HepG2 (cell line): ENCODE measurements around the gene TMEM39A. TPM values are rescaled to one million over a fixed set of nuclear protein-coding genes. Genes with fewer than 3 reads are reported as not detected.

Source experiments
- CENPBD1 ChIP-seq: sonication (generic); formaldehyde crosslinking; IDR thresholded peaks from 2 replicates; pipeline ENCODE4 v1.8.0; 2022; ENCODE audit warnings: missing genetic modification reagents, low read depth, mild to moderate bottlenecking, borderline replicate concordance
- DBP ChIP-seq: sonication (generic); formaldehyde crosslinking; IDR thresholded peaks from 2 replicates; pipeline ENCODE4 v1.4.0; 2020; ENCODE audit warnings: missing genetic modification reagents; ENCODE audit errors: not compliant biosample characterization
- EZH2 ChIP-seq: conservative IDR thresholded peaks from 2 replicates; pipeline ENCODE4 v1.6.1; 2012; ENCODE audit warnings: mild to moderate bottlenecking, low read depth, low read length, moderate library complexity
- LBX2 ChIP-seq: sonication (generic); formaldehyde crosslinking; IDR thresholded peaks from 2 replicates; pipeline ENCODE4 v1.5.0; 2020; ENCODE audit warnings: missing genetic modification reagents, mild to moderate bottlenecking, borderline replicate concordance
- MAFK ChIP-seq, 2 experiments: IDR thresholded peaks in 1 of 2; conservative IDR thresholded peaks in 1 of 2; 2 replicates each; pipeline ENCODE4 v1.6.1; 2011; ENCODE audit warnings: improper control_type of control experiment in 2 of 2, low read length in 2 of 2
- MED8 ChIP-seq: sonication (generic); formaldehyde crosslinking; IDR thresholded peaks from 2 replicates; pipeline ENCODE4 v1.8.1; 2023; ENCODE audit warnings: mild to moderate bottlenecking, missing genetic modification reagents; ENCODE audit not compliant: insufficient replicate concordance
- NFATC3 ChIP-seq: sonication (generic); formaldehyde crosslinking; IDR thresholded peaks from 2 replicates; pipeline ENCODE4 v1.5.1; 2020; ENCODE audit warnings: mild to moderate bottlenecking, missing genetic modification reagents
- SMARCC2 ChIP-seq: fragments of 450-650 bp; IDR thresholded peaks from 2 replicates; pipeline ENCODE4 v1.6.1; 2017; ENCODE audit warnings: antibody characterized with exemption, mild to moderate bottlenecking
- SYNCRIP ChIP-seq: fragments of 200-400 bp; formaldehyde crosslinking; IDR thresholded peaks from 2 replicates; pipeline ENCODE4 v1.6.1; 2018; ENCODE audit warnings: mild to moderate bottlenecking, low read depth, low read length; ENCODE audit not compliant: insufficient read depth
- ZBTB7A ChIP-seq: sonication (generic); formaldehyde crosslinking; IDR thresholded peaks from 2 replicates; pipeline ENCODE4 v1.8.0; 2022; ENCODE audit warnings: mild to moderate bottlenecking, missing genetic modification reagents
- ZNF34 ChIP-seq: sonication (generic); formaldehyde crosslinking; IDR thresholded peaks from 2 replicates; pipeline ENCODE4 v1.4.0; 2020; ENCODE audit warnings: mild to moderate bottlenecking, missing genetic modification reagents, borderline replicate concordance
- ZNF414 ChIP-seq: sonication (generic); formaldehyde crosslinking; IDR thresholded peaks from 2 replicates; pipeline ENCODE4 v1.5.0; 2020; ENCODE audit warnings: missing genetic modification reagents
- ZNF589 ChIP-seq: sonication (generic); formaldehyde crosslinking; conservative IDR thresholded peaks from 2 replicates; pipeline ENCODE4 v1.8.0; 2022; ENCODE audit warnings: mild to moderate bottlenecking, moderate library complexity, missing genetic modification reagents
- ZNF609 ChIP-seq: sonication (generic); formaldehyde crosslinking; IDR thresholded peaks from 2 replicates; pipeline ENCODE4 v1.4.0; 2020; ENCODE audit warnings: mild to moderate bottlenecking, missing genetic modification reagents, borderline replicate concordance
- ZNF770 ChIP-seq: sonication (generic); formaldehyde crosslinking; IDR thresholded peaks from 2 replicates; pipeline ENCODE4 v1.5.0; 2020; ENCODE audit warnings: mild to moderate bottlenecking, missing genetic modification reagents
- polyA plus RNA-seq, 8 experiments: library from polyadenylated mRNA; depleted of rRNA in 3 of 8; stranded (reverse) in 7 of 8; unstranded in 1 of 8; fragments of >200 nt; fragmentation: Illumina TruSeq in 4 of 8; extraction: Trizol in 4 of 8; gene quantifications; 2 replicates each; pipeline versions ENCODE4 v1.2.1 to v1.2.3, GENCODE V29; 2011 to 2016; ENCODE audit warnings: low read depth in 4 of 8, missing spikeins in 1 of 8, mixed read lengths in 1 of 8; ENCODE audit not compliant: insufficient read depth in 1 of 8
- total RNA-seq, 5 experiments: library from RNA; depleted of rRNA; stranded (reverse); fragments of >200 nt; fragmentation: Illumina TruSeq; extraction: Trizol; gene quantifications; 2 replicates each; pipeline ENCODE4 v1.2.3, GENCODE V29; 2016; ENCODE audit warnings: low read depth in 1 of 5

TMEM39A gene
- total and polyA plus RNA-seq, 2 of the 13 experiments (the other 11 are each of a cell fraction or from before 2014, with no cell fraction given) = 55.8 to 64.9 TPM

- no peak for TF ChIP-seq CENPBD1
- TF ChIP-seq ZNF34 = no peak
- no peak for TF ChIP-seq SMARCC2
- TF ChIP-seq NFATC3 (CRISPR knock-in tag) = no peak
- no peak for TF ChIP-seq ZNF609
- TF ChIP-seq SYNCRIP = no peak
- TF ChIP-seq EZH2 = no peak
- TF ChIP-seq ZBTB7A (CRISPR knock-in tag) = no peak
- TF ChIP-seq MED8 (CRISPR knock-in tag) = peak; percentile 73
- no peak for TF ChIP-seq DBP (CRISPR knock-in tag)
- no peak for TF ChIP-seq LBX2 (CRISPR knock-in tag)
- TF ChIP-seq ZNF770 = peak; percentile 7; the same call in 1 of the 2 replicates
- no peak; a peak in 2 of 4 replicates for TF ChIP-seq MAFK (conservative IDR thresholded peaks at IDR 0.05 in 1 of 2, IDR thresholded peaks at IDR 0.05 in 1 of 2; ENCODE audit: low read length in 2 of 2)
- 0 out of 2 replicates have a peak, but pooled peaks have one; percentile 46 for TF ChIP-seq ZNF414 (CRISPR knock-in tag)
- TF ChIP-seq ZNF589 (CRISPR knock-in tag) = no peak; the same call in 1 of the 2 replicates
Measured at GRCh38 chr3:119463171-119464169, at the start of gene TMEM39A (continued).
